GM18520 (cell line): ENCODE data around the gene AUH.
"Not testable (repeated sequence)": the region's sequence is repeated elsewhere in the genome, so short reads cannot be mapped to it uniquely, and the experiment has no call there.

Source experiments
- ATAC-seq: cut with Tn5 transposase; IDR thresholded peaks from one replicate; pipeline ENCODE4 v1.9.1; 2021; ENCODE audit not compliant: unreplicated experiment

Gene AUH

DNA sequence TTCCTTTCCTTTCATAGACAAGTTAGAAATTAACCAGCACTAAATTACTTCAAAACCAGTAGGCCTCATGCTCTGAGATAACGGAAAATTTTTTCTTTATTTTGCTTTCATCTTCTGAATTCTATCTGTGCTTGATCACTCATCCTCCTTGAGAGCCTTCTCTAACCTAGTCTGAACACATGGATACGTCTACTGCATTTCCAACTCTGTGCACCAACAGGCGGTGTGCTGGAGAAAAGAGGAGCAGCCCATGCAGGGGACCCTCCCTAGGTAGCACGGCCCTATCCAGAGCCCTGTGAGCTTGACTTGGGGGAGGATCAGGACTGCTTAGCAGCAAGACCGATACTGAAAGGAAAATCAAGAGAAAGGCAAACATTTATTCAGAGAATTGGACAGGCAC is 149.8 kb downstream of the AUH start:
- ATAC-seq = no peak

DNA sequence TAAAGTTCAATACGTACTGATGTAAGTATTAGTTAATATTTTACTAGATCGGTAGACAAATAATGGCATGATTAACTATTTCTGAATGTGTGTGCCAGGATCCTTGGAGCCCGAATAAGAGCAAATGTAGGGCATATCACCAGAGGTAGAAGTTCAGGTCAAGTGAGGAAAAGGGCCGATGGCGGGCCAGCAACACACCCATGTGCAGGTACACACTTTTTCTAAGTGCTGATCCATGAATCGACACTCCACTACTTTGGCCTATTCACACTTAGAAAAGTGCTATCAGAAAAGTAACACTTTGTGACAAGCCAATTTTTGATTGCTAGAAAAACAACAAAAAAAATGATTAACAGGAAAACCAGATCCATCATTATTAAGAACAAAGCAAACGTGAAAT is 150.3 kb downstream of the AUH start:
- ATAC-seq = no peak

DNA sequence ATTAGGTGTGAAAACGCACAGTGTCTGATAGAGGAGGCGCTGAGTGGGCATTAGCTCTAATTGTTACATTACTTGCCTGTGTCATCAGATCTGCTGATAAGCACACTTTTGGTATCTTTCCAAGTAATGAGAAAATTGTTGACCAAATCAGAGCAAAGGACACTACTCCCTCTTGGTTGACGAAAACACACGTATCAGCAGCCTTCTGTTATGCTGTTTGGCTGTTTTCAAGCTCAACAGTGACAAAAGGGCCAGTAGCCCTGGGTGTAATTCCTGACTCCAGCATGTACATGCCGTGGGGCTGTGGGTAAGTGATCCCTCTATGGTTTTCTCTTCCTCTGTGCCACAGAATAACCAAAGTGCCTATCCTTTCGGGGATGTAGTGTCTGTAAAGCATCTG is 151.4 kb downstream of the AUH start:
- no peak for ATAC-seq

DNA sequence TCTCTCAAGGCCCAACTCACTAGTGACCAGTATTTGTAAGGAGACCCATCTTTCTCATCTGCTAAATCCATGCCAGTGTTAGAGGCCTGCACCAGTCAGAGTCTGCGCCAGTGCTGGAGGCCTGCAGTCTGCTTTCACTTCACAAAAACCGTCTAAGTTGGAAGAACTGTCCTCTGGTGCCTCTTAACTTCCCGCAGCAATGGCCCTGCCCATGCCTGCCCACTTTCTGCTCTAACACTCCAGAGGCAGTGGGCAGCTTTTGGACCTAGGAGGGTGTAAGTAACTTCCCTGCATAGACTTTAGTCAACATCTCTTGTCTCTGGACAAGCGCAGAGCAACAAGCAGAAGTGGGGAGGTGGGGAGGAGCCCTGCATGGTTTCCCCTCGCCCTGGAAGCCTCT is 152.9 kb downstream of the AUH start:
- no peak for ATAC-seq

DNA sequence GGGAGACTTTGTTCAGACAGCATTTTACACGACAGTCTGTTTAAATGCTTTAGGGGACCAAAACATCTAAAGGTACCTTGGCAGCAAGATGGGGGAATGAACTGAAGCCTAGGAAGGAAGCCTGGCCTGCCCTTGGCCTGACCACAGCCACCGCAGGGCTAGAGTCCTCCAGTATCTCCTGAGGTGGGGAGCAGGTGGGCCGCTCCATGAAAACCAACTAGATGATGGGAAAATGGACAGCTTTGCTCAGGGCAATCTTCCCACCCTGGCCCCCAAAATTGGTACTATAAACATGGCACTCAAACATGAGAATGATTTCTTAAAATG is 153.3 kb downstream of the AUH start:
- ATAC-seq = no peak

DNA sequence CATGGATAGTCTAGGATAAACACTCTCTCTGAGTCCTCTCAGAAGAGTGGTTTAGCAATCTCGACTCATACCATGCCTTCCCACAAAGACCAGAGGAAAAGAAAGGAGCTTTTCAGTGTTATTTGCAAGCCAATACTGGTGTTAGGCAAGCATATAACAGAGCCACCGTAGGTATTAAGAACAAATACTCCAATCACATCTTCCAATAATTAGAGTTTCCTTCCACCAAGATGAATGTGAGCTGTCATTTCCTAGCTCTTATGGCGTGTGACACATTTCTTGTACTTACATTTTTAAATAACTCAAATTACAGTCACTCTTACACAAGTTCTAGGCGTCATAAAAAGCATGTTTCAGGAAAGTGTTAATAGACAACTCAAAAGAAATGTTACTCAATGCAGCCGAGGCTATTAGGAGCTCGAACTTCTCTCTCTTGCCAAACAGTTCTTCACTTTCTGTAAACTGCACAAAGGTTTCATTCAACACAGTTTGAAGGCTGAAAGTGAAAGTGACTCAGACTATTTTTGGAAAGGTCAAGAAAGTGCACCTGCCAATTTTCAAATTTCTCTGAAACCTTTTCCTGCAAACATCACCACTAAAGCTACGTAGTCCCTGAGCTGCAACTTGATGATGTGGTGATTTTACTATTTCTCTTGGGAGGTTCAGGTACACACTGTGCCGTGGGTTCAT is 153.8 kb downstream of the AUH start:
- ATAC-seq = peak; percentile 65

GRCh38 chr9:91207397-91207728 is 154.4 kb downstream of the AUH start:
- no peak for ATAC-seq

- ATAC-seq = no peak
Measured at GRCh38 chr9:91206806-91207205, 154.9 kb downstream of the AUH start.

DNA sequence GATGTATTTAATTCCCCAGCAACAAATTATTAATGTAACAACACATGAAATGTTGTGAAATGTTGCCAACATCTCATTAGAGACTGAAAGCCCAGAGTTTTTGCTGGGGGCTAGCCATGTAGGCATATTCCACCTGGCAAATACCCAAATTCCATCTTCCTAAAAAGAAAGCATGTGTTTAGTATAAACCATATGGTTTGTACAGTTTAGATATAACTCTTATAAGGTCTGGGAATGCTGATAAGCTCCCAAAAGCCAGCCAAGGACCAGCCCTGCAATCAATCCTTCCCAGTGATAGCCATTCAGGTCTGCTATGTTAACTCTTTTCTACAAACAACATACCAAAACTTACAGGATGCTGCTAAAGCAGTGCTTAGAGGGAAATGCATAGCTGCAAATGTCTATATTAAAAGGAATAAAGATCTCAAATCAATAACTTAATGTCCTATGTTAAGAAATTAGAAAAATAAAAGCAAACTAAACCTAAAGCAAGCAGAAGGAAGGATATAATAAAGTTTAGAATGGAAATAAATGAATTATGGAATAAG is 158.9 kb downstream of the AUH start:
- no peak for ATAC-seq

DNA sequence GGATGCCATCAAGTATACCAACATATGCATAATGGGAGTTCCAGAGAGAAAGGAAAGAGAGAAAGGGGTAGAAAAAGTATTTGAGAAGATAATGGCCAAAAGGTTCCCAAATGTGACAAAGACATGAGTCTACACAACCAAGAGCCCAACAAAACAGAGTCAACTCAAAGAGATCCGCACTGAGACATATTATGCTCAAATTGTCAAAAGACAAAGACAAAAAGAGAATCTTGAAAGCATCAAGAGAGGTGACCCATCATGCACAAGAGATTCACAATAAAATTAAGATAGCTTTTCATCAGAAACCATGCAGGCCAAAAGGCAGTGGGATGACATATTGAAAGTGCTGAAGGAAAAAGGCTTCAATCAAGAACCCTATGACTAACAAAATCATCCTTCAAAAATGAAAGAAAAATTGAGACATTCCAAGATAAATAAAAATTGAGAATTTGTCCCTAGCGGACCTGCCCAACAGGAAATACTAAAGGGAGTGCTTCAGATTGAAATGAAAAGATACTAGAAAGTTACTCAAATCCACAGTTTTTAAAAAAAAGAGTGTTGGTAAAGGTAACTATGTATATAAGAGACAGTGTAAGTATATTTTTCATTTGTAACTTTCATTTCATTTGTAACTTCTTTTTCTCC is 160.9 kb downstream of the AUH start:
- ATAC-seq = no peak

DNA sequence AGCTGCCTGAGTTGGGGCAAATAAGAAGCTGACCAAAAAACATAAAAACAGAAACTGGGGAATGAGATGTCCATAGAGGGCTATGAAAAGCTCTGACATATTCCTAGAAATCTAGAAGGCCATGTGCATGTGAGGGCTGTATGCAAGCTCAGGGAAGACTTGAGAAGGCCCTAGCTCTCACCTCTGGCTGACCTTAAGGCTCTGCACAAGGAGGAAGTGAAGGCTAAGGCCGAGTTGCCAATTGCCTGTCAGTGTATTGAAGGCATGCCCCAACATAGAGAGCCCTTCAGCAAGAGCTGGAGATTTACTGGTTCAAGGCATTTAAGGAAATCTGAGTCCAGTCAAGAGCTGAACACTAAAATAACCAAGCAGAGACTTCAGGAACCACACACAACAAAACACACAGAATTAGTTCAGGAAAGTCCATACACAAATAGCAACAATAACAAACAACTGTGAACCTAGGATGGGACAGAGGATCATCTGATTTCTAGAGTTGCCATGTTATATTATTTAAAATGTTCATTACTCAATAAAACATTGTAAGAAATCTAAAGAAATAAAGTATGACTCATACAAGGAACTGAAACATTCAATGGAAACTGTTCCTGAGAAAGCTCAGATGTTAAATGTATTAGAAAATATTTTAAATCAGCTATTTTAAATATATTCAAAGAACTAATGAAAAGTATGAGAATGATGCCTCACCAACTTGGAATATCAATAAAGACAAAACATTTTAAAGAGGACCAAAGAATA is 161.8 kb downstream of the AUH start:
- ATAC-seq = no peak

DNA sequence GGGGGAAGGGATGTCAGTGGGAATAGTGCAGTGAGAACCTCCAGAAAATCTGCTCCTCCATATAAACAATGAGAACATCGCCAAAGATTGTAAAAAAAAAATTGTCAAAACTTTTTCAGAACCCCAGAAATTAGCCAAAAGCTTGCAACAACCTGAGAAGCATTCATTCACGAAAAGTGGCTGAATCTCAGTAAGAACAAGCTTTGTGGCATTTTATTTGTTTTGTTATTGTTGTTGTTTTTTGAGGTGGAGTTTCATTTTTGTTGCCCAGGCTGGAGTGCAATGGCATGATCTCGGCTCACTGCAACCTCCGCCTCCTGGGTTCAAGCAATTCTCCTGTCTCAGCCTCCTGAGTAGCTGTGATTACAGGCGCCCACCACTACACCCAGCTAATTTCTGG is 162.8 kb downstream of the AUH start:
- not testable (repeated sequence) for ATAC-seq

- ATAC-seq = no peak
Measured at GRCh38 chr9:91198405-91198804, 163.3 kb downstream of the AUH start.

DNA sequence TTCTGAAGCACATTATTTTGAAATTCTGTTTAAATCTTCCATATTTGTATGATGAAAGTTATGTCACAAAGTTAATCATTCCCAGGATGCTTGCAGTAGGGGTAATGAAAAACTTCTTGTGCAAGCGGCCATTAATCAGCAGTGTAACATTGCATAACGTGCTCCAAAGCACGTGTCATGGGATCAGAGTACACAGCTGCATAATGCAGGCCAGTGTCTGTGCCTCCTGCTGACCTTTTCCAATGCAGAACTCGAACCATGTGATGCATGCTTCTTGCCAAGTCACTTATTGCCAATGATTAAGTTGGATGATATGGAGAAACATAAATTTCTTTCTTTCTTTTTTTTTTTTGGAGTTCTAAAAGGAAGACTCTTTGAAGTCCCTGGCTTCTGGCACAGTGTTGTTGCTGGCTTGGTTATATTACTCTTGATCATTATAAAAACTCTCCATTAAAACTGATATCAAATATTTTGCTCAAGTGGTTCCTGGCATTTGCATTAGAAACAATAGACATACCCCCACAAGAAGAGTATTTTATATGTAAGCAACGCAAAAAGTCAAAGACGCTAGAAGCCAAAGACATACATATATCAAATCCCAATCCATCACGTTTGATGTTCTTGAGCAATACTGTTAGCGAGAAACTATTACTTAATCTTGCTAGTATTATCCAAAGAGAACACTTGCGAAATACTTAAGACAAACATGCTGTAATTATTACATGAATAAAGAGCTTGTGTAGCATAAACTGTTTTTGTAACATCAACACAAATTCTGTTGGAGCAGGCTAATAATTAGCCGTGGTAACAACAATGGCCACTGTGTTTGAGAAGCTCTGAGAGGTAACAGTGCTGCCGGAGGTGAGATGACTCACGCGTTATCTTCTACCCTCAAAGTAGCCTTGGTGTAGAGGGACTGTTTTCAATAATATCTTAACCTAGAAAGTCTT is 164.2 kb downstream of the AUH start:
- ATAC-seq = no peak

- no peak for ATAC-seq
Measured at GRCh38 chr9:91196103-91196950, 165.4 kb downstream of the AUH start.

DNA sequence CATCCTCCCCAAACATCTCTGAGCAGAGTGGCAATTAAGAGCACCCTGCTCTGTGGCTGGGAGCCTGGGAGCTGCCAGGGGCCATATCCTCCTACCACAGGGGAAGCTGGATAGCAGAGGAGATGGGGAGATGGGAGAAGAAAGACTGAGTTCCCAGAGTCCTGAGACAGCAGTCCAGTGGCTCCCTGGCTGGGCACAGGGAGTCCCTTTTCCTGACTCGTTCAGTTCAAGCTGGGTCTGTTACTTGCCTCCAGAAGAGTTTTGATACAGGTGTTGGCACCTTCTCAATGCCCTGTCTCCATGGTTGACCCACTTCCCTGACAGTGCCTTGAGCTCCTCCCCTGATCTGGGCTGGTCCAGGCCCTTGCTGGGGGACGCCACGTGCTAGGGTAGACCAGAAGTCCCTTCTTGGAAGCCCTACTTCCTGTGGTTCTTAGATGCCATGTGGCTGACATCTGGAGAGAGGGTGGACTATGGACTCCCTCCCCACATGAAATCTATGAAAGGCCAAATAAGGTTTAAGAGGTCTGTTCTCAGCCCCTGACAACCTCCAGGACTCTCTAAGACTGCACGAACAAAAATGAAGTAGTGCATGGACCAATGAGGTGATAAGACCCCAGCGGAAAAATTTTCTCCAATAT is 166.2 kb downstream of the AUH start:
- ATAC-seq = no peak

GRCh38 chr9:91193658-91194391 is 167.9 kb downstream of the AUH start:
- ATAC-seq = no peak

DNA sequence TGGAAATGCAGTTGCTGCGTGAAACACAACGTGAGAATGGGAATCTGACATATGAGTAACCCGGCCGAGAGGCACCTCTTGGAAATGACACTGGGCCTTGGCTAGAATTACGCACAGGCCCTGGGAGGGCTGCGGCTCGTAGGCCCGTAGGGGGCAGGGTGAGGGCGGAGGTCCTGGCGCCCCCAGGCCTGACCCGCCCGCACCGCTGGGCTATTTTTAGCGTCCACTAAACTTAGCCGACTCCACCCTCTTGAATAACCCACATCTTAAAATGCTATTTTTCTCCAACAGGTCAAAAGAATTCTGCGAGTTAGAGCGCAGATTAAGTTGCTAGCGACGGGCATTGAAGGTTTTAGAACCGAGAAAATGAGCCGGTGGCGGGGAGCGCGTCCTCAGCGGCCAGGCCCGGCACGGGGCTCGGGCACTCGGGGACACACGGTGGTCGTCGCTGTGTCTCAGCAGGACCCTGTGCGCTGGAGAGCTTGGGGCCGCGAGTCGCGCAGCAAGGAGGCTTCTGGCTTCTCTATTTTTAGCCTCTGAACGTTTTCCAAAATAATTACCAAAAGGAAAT is 168.5 kb downstream of the AUH start:
- ATAC-seq = no peak
